Lung (tissue), 12 donors: ENCODE results near the gene LARP4. TPM values are rescaled to one million over a fixed set of nuclear protein-coding genes. Genes with fewer than 3 reads are reported as not detected.
A peak's percentile ranks its signal among the peaks of the same experiment; 100 is the strongest.

ENCODE experiments used
- ATAC-seq: fragments of 200-7000 bp; cut with Tn5 transposase; one replicate; pipeline ENCODE4 v1.9.1; 2020; ENCODE audit warnings: moderate number of reproducible peaks; ENCODE audit not compliant: insufficient read depth, low FRiP score
- DNase-seq, 3 donors: peaks; one replicate each; pipeline ENCODE4 v3.0.0-alpha.2; 2013 to 2017
- H3K27ac ChIP-seq, 2 donors: one replicate each; pipeline ENCODE4 v1.5.1; 2013; ENCODE audit warnings: mild to moderate bottlenecking in 2 of 2, moderate library complexity in 2 of 2, control low read depth in 1 of 2, inconsistent platforms in 1 of 2, low read depth in 1 of 2, low read length in 1 of 2
- H3K27me3 ChIP-seq, 3 donors: one replicate each; pipeline ENCODE4 v1.5.1; 2013; ENCODE audit warnings: low read length in 2 of 3; ENCODE audit not compliant: control insufficient read depth in 3 of 3, insufficient read depth in 3 of 3
- H3K36me3 ChIP-seq, 4 donors: one replicate each; pipeline ENCODE4 v1.5.1; 2013; ENCODE audit warnings: low read length in 4 of 4, mild to moderate bottlenecking in 1 of 4, moderate library complexity in 1 of 4; ENCODE audit not compliant: control insufficient read depth in 4 of 4, insufficient read depth in 4 of 4
- H3K4me1 ChIP-seq, 5 donors: one replicate each; pipeline ENCODE4 v1.5.1; 2013; ENCODE audit warnings: low read length in 5 of 5, mild to moderate bottlenecking in 2 of 5, moderate library complexity in 1 of 5; ENCODE audit not compliant: control insufficient read depth in 5 of 5, insufficient read depth in 5 of 5
- H3K4me3 ChIP-seq: one replicate; pipeline ENCODE4 v1.5.1; 2013; ENCODE audit warnings: mild to moderate bottlenecking, control low read depth, moderate library complexity
- H3K9ac ChIP-seq, 2 donors: one replicate each; pipeline ENCODE4 v1.5.1; 2013; ENCODE audit warnings: low read length in 2 of 2, control low read depth in 1 of 2; ENCODE audit not compliant: insufficient read depth in 1 of 2
- H3K9me3 ChIP-seq, 4 donors: one replicate each; pipeline ENCODE4 v1.5.1; 2013; ENCODE audit warnings: low read length in 3 of 4, mild to moderate bottlenecking in 1 of 4, moderate library complexity in 1 of 4; ENCODE audit not compliant: control insufficient read depth in 4 of 4, insufficient read depth in 3 of 4
- WGBS, 2 donors: extraction: QIAGEN DNeasy Blood & Tissue Kit; methylation state at CpG; one replicate each; pipeline ENCODE4 v1.1.7; 2013; 5-methylcytosine and 5-hydroxymethylcytosine counted together
- polyA plus RNA-seq, 2 donors: library from polyadenylated mRNA; stranded (reverse); fragments of 200-250 nt; gene quantifications; one replicate each; pipeline ENCODE4 v1.2.1, GENCODE V29; 2013
- total RNA-seq, 2 donors: library from RNA; depleted of rRNA in 1 of 2; stranded (reverse); fragments of >200 nt in 1 of 2; gene quantifications; one replicate each; pipeline ENCODE4 v1.2.1, GENCODE V29; 2014 to 2021
- TF ChIP-seq, protein P1 (sequence below): IDR thresholded peaks from 2 replicates; pipeline ENCODE4 v1.5.1; 2012; ENCODE audit warnings: mild to moderate bottlenecking; ENCODE audit errors: control extremely low read depth, extremely low read depth
- donor health status: control.
- donor health status: control.
- donor health status: Bipolar disorder and iron deficiency.
- donor health status: healthy.
- donor health status: DM: yes; HTN: yes; CAD: no.

The LARP4 gene
- total and polyA plus RNA-seq, 4 donors = 10.9 to 69.4 (median 32.3) TPM

DNA sequence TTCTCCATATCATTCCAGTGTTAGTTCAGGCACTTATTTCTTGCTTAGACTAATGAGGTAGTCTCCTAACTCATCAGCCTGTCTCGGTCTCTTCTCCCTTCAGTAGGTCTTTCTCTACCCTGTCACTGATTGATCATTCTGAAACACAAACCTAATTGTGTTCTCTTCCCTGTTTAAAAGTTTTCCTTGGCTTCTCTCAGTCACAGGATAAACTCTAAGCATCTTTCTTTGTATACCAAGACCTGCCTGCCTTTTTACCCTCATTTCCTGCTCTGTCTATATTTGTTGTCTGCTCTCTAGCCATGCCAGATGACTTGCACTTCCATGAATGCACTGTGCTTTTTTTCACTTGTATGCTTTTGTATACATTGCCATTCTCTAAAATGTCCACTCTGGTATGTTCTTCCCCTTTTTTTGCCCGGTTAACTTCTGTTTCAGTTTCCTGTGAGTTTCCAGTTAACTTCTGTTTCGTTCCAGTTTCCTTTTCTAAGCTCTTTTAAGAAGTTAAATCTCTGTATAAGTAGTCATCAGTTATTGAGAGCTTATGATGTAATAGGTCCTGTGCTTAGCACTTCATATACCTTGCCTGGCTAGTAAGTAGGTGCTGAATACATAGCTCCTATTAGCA is 116.8 kb downstream of the LARP4 start:
- Histone ChIP-seq H3K4me3 (no peak overlapping the region), H3K9ac (no peak overlapping the region), H3K27ac (peak overlapping the region; percentile 22 to 70), H3K36me3 (peaks cover 0 to 2% (median 0%) of the 10 kb centered on the region in 4 donors), H3K9me3 (no peaks in the 10 kb centered on the region), H3K27me3 (no peaks in the 10 kb centered on the region), H3K4me1 (peaks cover 0 to 28% (median 9%) of the 10 kb centered on the region in 5 donors)
- TF ChIP-seq, protein P1, sequence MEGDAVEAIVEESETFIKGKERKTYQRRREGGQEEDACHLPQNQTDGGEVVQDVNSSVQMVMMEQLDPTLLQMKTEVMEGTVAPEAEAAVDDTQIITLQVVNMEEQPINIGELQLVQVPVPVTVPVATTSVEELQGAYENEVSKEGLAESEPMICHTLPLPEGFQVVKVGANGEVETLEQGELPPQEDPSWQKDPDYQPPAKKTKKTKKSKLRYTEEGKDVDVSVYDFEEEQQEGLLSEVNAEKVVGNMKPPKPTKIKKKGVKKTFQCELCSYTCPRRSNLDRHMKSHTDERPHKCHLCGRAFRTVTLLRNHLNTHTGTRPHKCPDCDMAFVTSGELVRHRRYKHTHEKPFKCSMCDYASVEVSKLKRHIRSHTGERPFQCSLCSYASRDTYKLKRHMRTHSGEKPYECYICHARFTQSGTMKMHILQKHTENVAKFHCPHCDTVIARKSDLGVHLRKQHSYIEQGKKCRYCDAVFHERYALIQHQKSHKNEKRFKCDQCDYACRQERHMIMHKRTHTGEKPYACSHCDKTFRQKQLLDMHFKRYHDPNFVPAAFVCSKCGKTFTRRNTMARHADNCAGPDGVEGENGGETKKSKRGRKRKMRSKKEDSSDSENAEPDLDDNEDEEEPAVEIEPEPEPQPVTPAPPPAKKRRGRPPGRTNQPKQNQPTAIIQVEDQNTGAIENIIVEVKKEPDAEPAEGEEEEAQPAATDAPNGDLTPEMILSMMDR = no peak
- DNase-seq (peak in 2 of 3 donors; percentile 35 to 46), ATAC-seq (no peak)
- 3 to 16% methylated on average over 3 of the region's 3 CpGs for WGBS, 2 donors

DNA sequence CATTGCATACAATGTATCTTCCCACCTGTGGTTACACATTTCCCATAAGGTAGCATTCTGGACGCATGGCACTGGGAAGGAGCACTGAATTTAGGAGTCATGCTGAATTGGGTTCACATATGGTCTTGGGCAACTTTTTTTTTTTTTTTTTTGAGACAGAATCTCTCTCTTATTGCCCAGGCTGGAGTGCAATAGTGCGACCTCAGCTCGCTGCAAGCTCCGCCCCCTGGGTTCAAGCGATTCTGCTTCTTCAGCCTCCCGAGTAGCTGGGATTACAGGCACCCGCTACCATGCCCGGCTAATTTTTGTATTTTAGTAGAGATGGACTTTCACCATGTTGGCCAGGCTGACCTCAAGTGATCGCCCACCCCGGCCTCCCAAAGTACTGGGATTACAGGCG is 117.4 kb downstream of the LARP4 start:
- ATAC-seq (no peak), DNase-seq (no peak)
- Histone ChIP-seq H3K27ac (peak overlapping the region in 1 of 2 donors; percentile 13), H3K9ac (no peak overlapping the region), H3K36me3 (peaks cover 0 to 2% (median 0%) of the 10 kb centered on the region in 4 donors), H3K27me3 (no peaks in the 10 kb centered on the region), H3K4me3 (no peak overlapping the region), H3K9me3 (no peaks in the 10 kb centered on the region), H3K4me1 (peaks cover 0 to 28% (median 8%) of the 10 kb centered on the region in 5 donors)
- WGBS, 2 donors = 70 to 87% methylated on average over 11 of the region's 11 CpGs
- TF ChIP-seq, protein P1 = no peak

DNA sequence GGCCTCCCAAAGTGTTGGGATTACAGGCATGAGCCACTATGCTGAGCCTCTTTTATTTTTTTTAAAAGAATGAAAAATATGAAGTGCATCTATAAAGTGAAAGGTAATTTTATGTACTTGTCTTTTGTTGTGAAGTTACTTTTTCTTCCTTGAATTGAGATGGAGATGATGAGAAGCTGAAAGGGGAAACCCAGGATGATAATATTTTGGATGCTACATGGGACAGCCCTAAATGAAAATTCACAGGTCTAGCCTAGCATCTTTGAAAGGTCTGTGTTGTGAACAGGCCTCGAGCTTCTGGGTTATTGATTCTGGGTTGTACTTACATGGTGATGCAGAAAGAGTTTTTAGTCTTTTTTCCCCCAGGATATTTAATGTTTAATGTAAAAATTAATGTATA is 118.7 kb downstream of the LARP4 start:
- ATAC-seq = no peak
- DNase-seq = no peak
- Histone ChIP-seq H3K4me3 (no peak overlapping the region), H3K9ac (no peak overlapping the region), H3K36me3 (peaks cover 0 to 6% (median 0%) of the 10 kb centered on the region in 4 donors), H3K27ac (no peak overlapping the region), H3K27me3 (no peaks in the 10 kb centered on the region), H3K4me1 (peaks cover 0 to 28% (median 8%) of the 10 kb centered on the region in 5 donors), H3K9me3 (no peaks in the 10 kb centered on the region)
- 90 to 100% methylated on average over 1 of the region's 1 CpG for WGBS, 2 donors
- TF ChIP-seq, protein P1 = no peak
